ENCODE results near the gene PCYT2. TPM values are rescaled to one million over a fixed set of nuclear protein-coding genes. Genes with fewer than 3 reads are reported as not detected.

PCYT2 gene
- total and polyA plus RNA-seq, 9 of the 15 experiments (the other 6 are each of a cell fraction or from before 2014, with no cell fraction given): 0.92 to 134 (median 82.5) TPM

GRCh38 chr17:81860756-81861568 is 50.2 kb downstream of the PCYT2 start (continued):
- TF ChIP-seq SIRT6 (IDR thresholded peaks at IDR 0.05; ENCODE audit: low read depth, low read length) (no peak), ZNF263 (CRISPR knock-in tag; IDR thresholded peaks at IDR 0.05; ENCODE audit: borderline replicate concordance) (peak; percentile 98), RCOR1 (IDR thresholded peaks at IDR 0.05; ENCODE audit: borderline replicate concordance in 1 of 2, low read depth in 2 of 2, low read length in 2 of 2) (no peak), ZBTB9 (CRISPR knock-in tag; IDR thresholded peaks at IDR 0.05) (peak; percentile 78), NR1H2 (CRISPR knock-in tag; IDR thresholded peaks at IDR 0.05) (no peak), BRCA1 (IDR thresholded peaks at IDR 0.05) (no peak), BRCA1 (CRISPR knock-in tag; IDR thresholded peaks at IDR 0.05) (no peak), GTF2B (IDR thresholded peaks at IDR 0.05; ENCODE audit: extremely low read depth, insufficient read length) (no peak), ZNF197 (CRISPR knock-in tag; IDR thresholded peaks at IDR 0.05; ENCODE audit: low read depth) (peak; percentile 99), STAT5B (CRISPR knock-in tag; IDR thresholded peaks at IDR 0.05) (no peak), HEY1 (CRISPR knock-in tag; IDR thresholded peaks at IDR 0.05; ENCODE audit: borderline replicate concordance) (no peak; the same call in 1 of the 2 replicates), GATAD2A (IDR thresholded peaks at IDR 0.05) (0 out of 2 replicates have a peak, but pooled peaks have one; percentile 40), ZNF324 (CRISPR knock-in tag; IDR thresholded peaks at IDR 0.05) (no peak), KLF10 (CRISPR knock-in tag; IDR thresholded peaks at IDR 0.05) (no peak), ADNP (tag; IDR thresholded peaks at IDR 0.05) (no peak), KDM2B (CRISPR knock-in tag; IDR thresholded peaks at IDR 0.05) (no peak), NFRKB (IDR thresholded peaks at IDR 0.05; ENCODE audit: low read depth) (no peak), GTF2E2 (tag; IDR thresholded peaks at IDR 0.05) (peak; percentile 39; the same call in 1 of the 2 replicates), ZNF217 (CRISPR knock-in tag; IDR thresholded peaks at IDR 0.05) (no peak), HMG20A (CRISPR knock-in tag; conservative IDR thresholded peaks at IDR 0.05) (no peak), THRAP3 (IDR thresholded peaks at IDR 0.05; ENCODE audit: borderline replicate concordance) (no peak)
- TF ChIP-seq, protein P1, sequence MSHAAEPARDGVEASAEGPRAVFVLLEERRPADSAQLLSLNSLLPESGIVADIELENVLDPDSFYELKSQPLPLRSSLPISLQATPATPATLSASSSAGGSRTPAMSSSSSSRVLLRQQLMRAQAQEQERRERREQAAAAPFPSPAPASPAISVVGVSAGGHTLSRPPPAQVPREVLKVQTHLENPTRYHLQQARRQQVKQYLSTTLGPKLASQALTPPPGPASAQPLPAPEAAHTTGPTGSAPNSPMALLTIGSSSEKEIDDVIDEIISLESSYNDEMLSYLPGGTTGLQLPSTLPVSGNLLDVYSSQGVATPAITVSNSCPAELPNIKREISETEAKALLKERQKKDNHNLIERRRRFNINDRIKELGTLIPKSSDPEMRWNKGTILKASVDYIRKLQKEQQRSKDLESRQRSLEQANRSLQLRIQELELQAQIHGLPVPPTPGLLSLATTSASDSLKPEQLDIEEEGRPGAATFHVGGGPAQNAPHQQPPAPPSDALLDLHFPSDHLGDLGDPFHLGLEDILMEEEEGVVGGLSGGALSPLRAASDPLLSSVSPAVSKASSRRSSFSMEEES (CRISPR knock-in tag; IDR thresholded peaks at IDR 0.05): no peak
- TF ChIP-seq, protein P2, sequence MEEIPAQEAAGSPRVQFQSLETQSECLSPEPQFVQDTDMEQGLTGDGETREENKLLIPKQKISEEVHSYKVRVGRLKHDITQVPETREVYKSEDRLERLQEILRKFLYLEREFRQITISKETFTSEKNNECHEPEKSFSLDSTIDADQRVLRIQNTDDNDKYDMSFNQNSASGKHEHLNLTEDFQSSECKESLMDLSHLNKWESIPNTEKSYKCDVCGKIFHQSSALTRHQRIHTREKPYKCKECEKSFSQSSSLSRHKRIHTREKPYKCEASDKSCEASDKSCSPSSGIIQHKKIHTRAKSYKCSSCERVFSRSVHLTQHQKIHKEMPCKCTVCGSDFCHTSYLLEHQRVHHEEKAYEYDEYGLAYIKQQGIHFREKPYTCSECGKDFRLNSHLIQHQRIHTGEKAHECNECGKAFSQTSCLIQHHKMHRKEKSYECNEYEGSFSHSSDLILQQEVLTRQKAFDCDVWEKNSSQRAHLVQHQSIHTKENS (CRISPR knock-in tag; IDR thresholded peaks at IDR 0.05): no peak
- TF ChIP-seq, protein P3, sequence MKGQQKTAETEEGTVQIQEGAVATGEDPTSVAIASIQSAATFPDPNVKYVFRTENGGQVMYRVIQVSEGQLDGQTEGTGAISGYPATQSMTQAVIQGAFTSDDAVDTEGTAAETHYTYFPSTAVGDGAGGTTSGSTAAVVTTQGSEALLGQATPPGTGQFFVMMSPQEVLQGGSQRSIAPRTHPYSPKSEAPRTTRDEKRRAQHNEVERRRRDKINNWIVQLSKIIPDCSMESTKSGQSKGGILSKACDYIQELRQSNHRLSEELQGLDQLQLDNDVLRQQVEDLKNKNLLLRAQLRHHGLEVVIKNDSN (CRISPR knock-in tag; IDR thresholded peaks at IDR 0.05): peak; percentile 65
